SK-N-SH (cell line): ENCODE results near the gene TNFAIP8L1. TPM values are rescaled to one million over a fixed set of nuclear protein-coding genes. Genes with fewer than 3 reads are reported as not detected.

Experiments
- CTCF ChIA-PET: fragments of 300-600, 350-600 bp; formaldehyde crosslinking; extraction: SDS; loops from one replicate; lab custom pipeline; 2021; lab: Yijun Ruan, JAX
- POLR2A ChIA-PET: fragments of 350-600 bp; sonication (Branson Sonifier 250); formaldehyde crosslinking; extraction: SDS; loops from one replicate; lab custom pipeline; 2020; ENCODE audit warnings: antibody characterized with exemption, inconsistent platforms; lab: Yijun Ruan, JAX
- DNase-seq: peaks from one replicate; pipeline ENCODE4 v3.0.0; 2012
- H2AFZ ChIP-seq: fragments of 200-600 bp; sonication (generic); 2 replicates; pipeline ENCODE4 v1.8.1; 2016; ENCODE audit warnings: antibody characterized with exemption, mild to moderate bottlenecking, low read depth
- H3F3A ChIP-seq: fragments of 200-600 bp; sonication (generic); replicated peaks from 2 replicates; pipeline ENCODE3; 2016; ENCODE audit warnings: antibody characterized with exemption, mild to moderate bottlenecking; ENCODE audit not compliant: insufficient read depth
- H3K27ac ChIP-seq, 2 experiments: fragments of 200-500 bp in 1 of 2; fragments of 200-600 bp in 1 of 2; sonication (Bioruptor generic) in 1 of 2; sonication (generic), shearing (Covaris generic) in 1 of 2; 2 replicates each; pipeline versions ENCODE4 v1.5.1 to v1.6.1; 2014 to 2016; ENCODE audit warnings: low read depth in 2 of 2, inconsistent platforms in 1 of 2, low read length in 1 of 2, mild to moderate bottlenecking in 1 of 2, mixed read lengths in 1 of 2
- H3K27me3 ChIP-seq: fragments of 200-600 bp; sonication (generic), shearing (Covaris generic); 2 replicates; pipeline ENCODE4 v1.6.1; 2016; ENCODE audit warnings: mixed run types; ENCODE audit not compliant: insufficient read depth
- H3K36me3 ChIP-seq, 2 experiments: fragments of 200-500 bp in 1 of 2; fragments of 200-600 bp in 1 of 2; sonication (Bioruptor generic) in 1 of 2; sonication (generic) in 1 of 2; replicated peaks in 1 of 2; 2 replicates each; pipeline versions ENCODE3 to v1.5.1; 2014 to 2016; ENCODE audit warnings: low read length in 1 of 2, mild to moderate bottlenecking in 1 of 2; ENCODE audit not compliant: insufficient read depth in 2 of 2, control insufficient read depth in 1 of 2
- H3K4me1 ChIP-seq, 2 experiments: fragments of 200-500 bp in 1 of 2; fragments of 200-600 bp in 1 of 2; sonication (Bioruptor generic) in 1 of 2; sonication (generic), shearing (Covaris generic) in 1 of 2; 2 replicates each; pipeline versions ENCODE4 v1.5.1 to v1.6.1; 2014 to 2016; ENCODE audit warnings: low read depth in 1 of 2, low read length in 1 of 2, mixed run types in 1 of 2; ENCODE audit not compliant: insufficient read depth in 2 of 2, control insufficient read depth in 1 of 2
- H3K4me2 ChIP-seq: fragments of 200-600 bp; sonication (generic), shearing (Covaris generic); 2 replicates; pipeline ENCODE4 v1.6.1; 2017; ENCODE audit warnings: mixed run types
- H3K4me3 ChIP-seq, 2 experiments: fragments of 200-500 bp in 1 of 2; fragments of 200-600 bp in 1 of 2; sonication (Bioruptor generic) in 1 of 2; sonication (generic), shearing (Covaris generic) in 1 of 2; 2 replicates each; pipeline versions ENCODE4 v1.5.1 to v1.8.1; 2014 to 2016; ENCODE audit warnings: low read depth in 2 of 2, inconsistent platforms in 1 of 2, low read length in 1 of 2, mild to moderate bottlenecking in 1 of 2, mixed read lengths in 1 of 2, moderate library complexity in 1 of 2
- H3K79me2 ChIP-seq: fragments of 200-600 bp; sonication (generic); 2 replicates; pipeline ENCODE4 v1.8.1; 2017; ENCODE audit warnings: mild to moderate bottlenecking; ENCODE audit not compliant: insufficient read depth
- H3K9ac ChIP-seq: fragments of 200-600 bp; sonication (generic); 2 replicates; pipeline ENCODE4 v1.6.1; 2017; ENCODE audit warnings: mixed run types
- H3K9me2 ChIP-seq: fragments of 200-600 bp; sonication (generic); 2 replicates; pipeline ENCODE4 v1.6.1; 2017; ENCODE audit warnings: mixed run types
- H3K9me3 ChIP-seq: fragments of 200-600 bp; sonication (generic); 2 replicates; pipeline ENCODE4 v1.6.1; 2017; ENCODE audit warnings: mixed run types, mild to moderate bottlenecking, moderate library complexity
- H4K20me1 ChIP-seq: fragments of 200-600 bp; sonication (generic); 2 replicates; pipeline ENCODE4 v1.6.1; 2017; ENCODE audit warnings: mild to moderate bottlenecking, mixed run types; ENCODE audit not compliant: insufficient read depth
- ELF1 ChIP-seq: IDR thresholded peaks from 2 replicates; pipeline ENCODE4 v1.4.0; 2012
- EZH2phosphoT487 ChIP-seq: fragments of 200-600 bp; sonication (generic); IDR thresholded peaks from 2 replicates; pipeline ENCODE4 v1.6.1; 2017; ENCODE audit warnings: low read depth, mixed run types, mild to moderate bottlenecking, antibody characterized with exemption, moderate library complexity, borderline replicate concordance
- FOSL2 ChIP-seq: IDR thresholded peaks from 2 replicates; pipeline ENCODE4 v1.4.0; 2012; ENCODE audit warnings: low read depth, mild to moderate bottlenecking, moderate library complexity, borderline replicate concordance
- FOXM1 ChIP-seq: IDR thresholded peaks from 2 replicates; pipeline ENCODE4 v1.4.0; 2012; ENCODE audit warnings: low read depth, mild to moderate bottlenecking
- GATA2 ChIP-seq: sonication (generic); formaldehyde crosslinking; IDR thresholded peaks from 2 replicates; pipeline ENCODE4 v1.5.0; 2020; ENCODE audit warnings: mild to moderate bottlenecking, missing genetic modification reagents
- JUND ChIP-seq: IDR thresholded peaks from 2 replicates; pipeline ENCODE4 v1.4.0; 2012
- MXI1 ChIP-seq: IDR thresholded peaks from 2 replicates; pipeline ENCODE4 v1.6.1; 2012; ENCODE audit warnings: mild to moderate bottlenecking, low read depth, low read length, improper control_type of control experiment
- NFIC ChIP-seq: IDR thresholded peaks from 2 replicates; pipeline ENCODE4 v1.4.0; 2012; ENCODE audit warnings: borderline replicate concordance
- NRF1 ChIP-seq: IDR thresholded peaks from 2 replicates; pipeline ENCODE4 v1.6.1; 2012; ENCODE audit warnings: low read depth, mild to moderate bottlenecking, low read length
- POLR2AphosphoS5 ChIP-seq: IDR thresholded peaks from 2 replicates; pipeline ENCODE4 v1.6.1; 2012; ENCODE audit warnings: low read depth, low read length
- RCOR1 ChIP-seq: fragments of 150-350 bp; IDR thresholded peaks from 2 replicates; pipeline ENCODE4 v1.6.1; 2017; ENCODE audit warnings: antibody characterized with exemption, low read length
- SIN3A ChIP-seq: IDR thresholded peaks from 2 replicates; pipeline ENCODE4 v1.6.1; 2012; ENCODE audit warnings: low read depth, mild to moderate bottlenecking, low read length, moderate library complexity, borderline replicate concordance
- TAF1 ChIP-seq: IDR thresholded peaks from 2 replicates; pipeline ENCODE4 v1.6.1; 2012; ENCODE audit warnings: low read depth, mild to moderate bottlenecking, low read length, moderate library complexity, borderline replicate concordance
- YY1 ChIP-seq: IDR thresholded peaks from 2 replicates; pipeline ENCODE4 v1.4.0; 2012; ENCODE audit warnings: low read depth, mild to moderate bottlenecking
- WGBS: methylation state at CpG from one replicate; pipeline ENCODE4 v1.1.6; 2017; ENCODE audit warnings: low lambda C conversion rate; 5-methylcytosine and 5-hydroxymethylcytosine counted together
- polyA plus RNA-seq, 3 experiments: library from polyadenylated mRNA; depleted of rRNA; stranded (reverse); fragments of >200 nt; gene quantifications; 2 replicates each; pipeline ENCODE4 v1.2.3, GENCODE V29; 2012
- TF ChIP-seq, protein P1 (sequence below): fragments of 150-350 bp; IDR thresholded peaks from 2 replicates; pipeline ENCODE4 v1.6.1; 2017; ENCODE audit warnings: antibody characterized with exemption, low read length, low read depth, borderline replicate concordance
- TF ChIP-seq, protein P2 (sequence below): IDR thresholded peaks from 2 replicates; pipeline ENCODE4 v1.4.0; 2012; ENCODE audit warnings: low read depth, borderline replicate concordance
- TF ChIP-seq, protein P3 (sequence below): IDR thresholded peaks from 2 replicates; pipeline ENCODE4 v1.4.0; 2012; ENCODE audit warnings: low read depth, borderline replicate concordance
- TF ChIP-seq, protein P4 (sequence below): fragments of 200-600 bp; sonication (generic); IDR thresholded peaks from 2 replicates; pipeline ENCODE4 v1.6.1; 2017; ENCODE audit warnings: antibody characterized with exemption, mild to moderate bottlenecking, moderate library complexity
- TF ChIP-seq, protein P5 (sequence below): IDR thresholded peaks from 2 replicates; pipeline ENCODE4; 2012
- TF ChIP-seq, protein P6 (sequence below): fragments of 150-350 bp; IDR thresholded peaks from 2 replicates; pipeline ENCODE4 v1.6.1; 2016; ENCODE audit warnings: mild to moderate bottlenecking, low read depth, low read length

Gene TNFAIP8L1
- polyA plus RNA-seq, 1 of the 3 experiments (the other 2 are of a cell fraction) = 6.4 TPM

DNA sequence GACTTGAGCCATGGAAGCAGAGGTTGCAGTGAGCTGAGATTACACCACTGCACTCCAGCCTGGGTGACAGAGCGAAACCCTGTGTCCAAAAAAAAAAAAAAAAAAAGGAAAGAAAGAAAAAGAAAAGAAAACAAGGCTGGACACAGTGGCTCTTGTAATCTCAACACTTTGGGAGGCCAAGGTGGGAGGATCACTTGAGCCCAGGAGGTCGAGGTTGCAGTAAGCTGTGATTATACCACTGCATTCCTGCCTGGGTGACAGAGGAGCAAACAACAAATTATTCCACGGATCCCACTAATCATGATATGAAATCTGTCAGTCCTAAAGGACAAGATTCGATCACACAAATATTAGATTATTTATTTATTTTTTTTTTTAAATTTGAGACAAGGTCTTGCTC lies 33.9 kb downstream of the TNFAIP8L1 start:
- WGBS = 62% methylated on average over 4 of the region's 4 CpGs
- no peaks in the 10 kb centered on the region for H4K20me1 ChIP-seq

DNA sequence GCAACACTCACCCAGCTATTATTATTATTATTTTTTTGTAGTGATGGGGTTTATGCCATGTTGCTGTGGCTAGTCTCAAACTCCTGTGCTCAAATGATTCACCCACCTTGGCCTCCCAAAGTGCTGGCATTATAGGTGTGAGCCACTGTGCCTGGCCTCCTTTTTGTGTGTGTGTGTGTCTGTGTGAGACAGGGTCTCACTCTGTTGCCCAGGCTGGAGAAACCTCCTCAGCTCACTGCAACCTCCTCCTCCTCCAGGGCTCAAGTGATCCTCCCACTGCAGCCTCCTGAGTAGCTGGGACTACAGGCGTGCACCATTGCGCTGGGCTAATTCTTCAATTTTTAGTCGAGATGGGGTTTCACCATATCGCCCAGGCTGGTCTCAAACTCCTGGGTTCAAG lies 34.4 kb downstream of the TNFAIP8L1 start:
- no peaks in the 10 kb centered on the region for H4K20me1 ChIP-seq
- no peak overlapping the region for H2AFZ ChIP-seq
- DNase-seq = no peak
- no peaks in the 10 kb centered on the region for H3K9me2 ChIP-seq
- TF ChIP-seq, protein P1, sequence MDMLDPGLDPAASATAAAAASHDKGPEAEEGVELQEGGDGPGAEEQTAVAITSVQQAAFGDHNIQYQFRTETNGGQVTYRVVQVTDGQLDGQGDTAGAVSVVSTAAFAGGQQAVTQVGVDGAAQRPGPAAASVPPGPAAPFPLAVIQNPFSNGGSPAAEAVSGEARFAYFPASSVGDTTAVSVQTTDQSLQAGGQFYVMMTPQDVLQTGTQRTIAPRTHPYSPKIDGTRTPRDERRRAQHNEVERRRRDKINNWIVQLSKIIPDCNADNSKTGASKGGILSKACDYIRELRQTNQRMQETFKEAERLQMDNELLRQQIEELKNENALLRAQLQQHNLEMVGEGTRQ = no peak
- TF ChIP-seq, protein P2, sequence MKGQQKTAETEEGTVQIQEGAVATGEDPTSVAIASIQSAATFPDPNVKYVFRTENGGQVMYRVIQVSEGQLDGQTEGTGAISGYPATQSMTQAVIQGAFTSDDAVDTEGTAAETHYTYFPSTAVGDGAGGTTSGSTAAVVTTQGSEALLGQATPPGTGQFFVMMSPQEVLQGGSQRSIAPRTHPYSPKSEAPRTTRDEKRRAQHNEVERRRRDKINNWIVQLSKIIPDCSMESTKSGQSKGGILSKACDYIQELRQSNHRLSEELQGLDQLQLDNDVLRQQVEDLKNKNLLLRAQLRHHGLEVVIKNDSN = no peak
- TF ChIP-seq EZH2phosphoT487 (no peak), MXI1 (no peak), POLR2AphosphoS5 (no peak), ELF1 (no peak), NRF1 (no peak), RCOR1 (no peak), GATA2 (CRISPR knock-in tag) (no peak), TAF1 (no peak), FOSL2 (no peak)
- TF ChIP-seq, protein P3, sequence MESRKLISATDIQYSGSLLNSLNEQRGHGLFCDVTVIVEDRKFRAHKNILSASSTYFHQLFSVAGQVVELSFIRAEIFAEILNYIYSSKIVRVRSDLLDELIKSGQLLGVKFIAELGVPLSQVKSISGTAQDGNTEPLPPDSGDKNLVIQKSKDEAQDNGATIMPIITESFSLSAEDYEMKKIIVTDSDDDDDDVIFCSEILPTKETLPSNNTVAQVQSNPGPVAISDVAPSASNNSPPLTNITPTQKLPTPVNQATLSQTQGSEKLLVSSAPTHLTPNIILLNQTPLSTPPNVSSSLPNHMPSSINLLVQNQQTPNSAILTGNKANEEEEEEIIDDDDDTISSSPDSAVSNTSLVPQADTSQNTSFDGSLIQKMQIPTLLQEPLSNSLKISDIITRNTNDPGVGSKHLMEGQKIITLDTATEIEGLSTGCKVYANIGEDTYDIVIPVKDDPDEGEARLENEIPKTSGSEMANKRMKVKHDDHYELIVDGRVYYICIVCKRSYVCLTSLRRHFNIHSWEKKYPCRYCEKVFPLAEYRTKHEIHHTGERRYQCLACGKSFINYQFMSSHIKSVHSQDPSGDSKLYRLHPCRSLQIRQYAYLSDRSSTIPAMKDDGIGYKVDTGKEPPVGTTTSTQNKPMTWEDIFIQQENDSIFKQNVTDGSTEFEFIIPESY = no peak
- TF ChIP-seq, protein P4, sequence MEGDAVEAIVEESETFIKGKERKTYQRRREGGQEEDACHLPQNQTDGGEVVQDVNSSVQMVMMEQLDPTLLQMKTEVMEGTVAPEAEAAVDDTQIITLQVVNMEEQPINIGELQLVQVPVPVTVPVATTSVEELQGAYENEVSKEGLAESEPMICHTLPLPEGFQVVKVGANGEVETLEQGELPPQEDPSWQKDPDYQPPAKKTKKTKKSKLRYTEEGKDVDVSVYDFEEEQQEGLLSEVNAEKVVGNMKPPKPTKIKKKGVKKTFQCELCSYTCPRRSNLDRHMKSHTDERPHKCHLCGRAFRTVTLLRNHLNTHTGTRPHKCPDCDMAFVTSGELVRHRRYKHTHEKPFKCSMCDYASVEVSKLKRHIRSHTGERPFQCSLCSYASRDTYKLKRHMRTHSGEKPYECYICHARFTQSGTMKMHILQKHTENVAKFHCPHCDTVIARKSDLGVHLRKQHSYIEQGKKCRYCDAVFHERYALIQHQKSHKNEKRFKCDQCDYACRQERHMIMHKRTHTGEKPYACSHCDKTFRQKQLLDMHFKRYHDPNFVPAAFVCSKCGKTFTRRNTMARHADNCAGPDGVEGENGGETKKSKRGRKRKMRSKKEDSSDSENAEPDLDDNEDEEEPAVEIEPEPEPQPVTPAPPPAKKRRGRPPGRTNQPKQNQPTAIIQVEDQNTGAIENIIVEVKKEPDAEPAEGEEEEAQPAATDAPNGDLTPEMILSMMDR = no peak
- TF ChIP-seq, protein P5, sequence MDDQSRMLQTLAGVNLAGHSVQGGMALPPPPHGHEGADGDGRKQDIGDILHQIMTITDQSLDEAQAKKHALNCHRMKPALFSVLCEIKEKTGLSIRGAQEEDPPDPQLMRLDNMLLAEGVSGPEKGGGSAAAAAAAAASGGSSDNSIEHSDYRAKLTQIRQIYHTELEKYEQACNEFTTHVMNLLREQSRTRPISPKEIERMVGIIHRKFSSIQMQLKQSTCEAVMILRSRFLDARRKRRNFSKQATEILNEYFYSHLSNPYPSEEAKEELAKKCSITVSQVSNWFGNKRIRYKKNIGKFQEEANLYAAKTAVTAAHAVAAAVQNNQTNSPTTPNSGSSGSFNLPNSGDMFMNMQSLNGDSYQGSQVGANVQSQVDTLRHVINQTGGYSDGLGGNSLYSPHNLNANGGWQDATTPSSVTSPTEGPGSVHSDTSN = no peak
- H3K9me3 ChIP-seq = no peaks in the 10 kb centered on the region
- ChIA-PET POLR2A (no interaction called here), CTCF (interaction anchor here (1.6 kb wide), 1 partner anchor 41 kb away, joined by 3 read pairs; no protein-coding TSS in a partner anchor)
- H3K27me3 ChIP-seq = no peaks in the 10 kb centered on the region
- 93% methylated on average over 4 of the region's 4 CpGs for WGBS
- peaks cover 8 to 11% of the 10 kb centered on the region in 2 experiments for H3K36me3 ChIP-seq
- H3K4me2 ChIP-seq = no peak overlapping the region
- H3K4me1 ChIP-seq = peaks cover 0 to 7% of the 10 kb centered on the region in 2 experiments; a peak in 2 of 4 replicates
- no peak overlapping the region for H3K4me3 ChIP-seq
- no peak overlapping the region for H3K27ac ChIP-seq
- peaks cover 26% of the 10 kb centered on the region for H3F3A ChIP-seq
- H3K79me2 ChIP-seq = peaks cover 14% of the 10 kb centered on the region
- no peak overlapping the region for H3K9ac ChIP-seq

More for the DNA sequence above, 33.9 kb downstream of the TNFAIP8L1 start:
- Histone ChIP-seq H3K36me3 (peaks cover 11 to 12% of the 10 kb centered on the region in 2 experiments), H2AFZ (no peak overlapping the region), H3K4me1 (peaks cover 0 to 7% of the 10 kb centered on the region in 2 experiments; a peak in 2 of 4 replicates), H3K4me3 (no peak overlapping the region), H3F3A (peaks cover 26% of the 10 kb centered on the region), H3K27ac (no peak overlapping the region), H3K79me2 (peaks cover 19% of the 10 kb centered on the region), H3K27me3 (no peaks in the 10 kb centered on the region), H3K9me3 (no peaks in the 10 kb centered on the region), H3K4me2 (no peak overlapping the region), H3K9ac (no peak overlapping the region), H3K9me2 (no peaks in the 10 kb centered on the region)
- DNase-seq = no peak
- TF ChIP-seq JUND (no peak), YY1 (no peak), FOXM1 (no peak), ELF1 (no peak), NRF1 (no peak), NFIC (no peak), SIN3A (no peak), TAF1 (no peak)
- TF ChIP-seq, protein P6, sequence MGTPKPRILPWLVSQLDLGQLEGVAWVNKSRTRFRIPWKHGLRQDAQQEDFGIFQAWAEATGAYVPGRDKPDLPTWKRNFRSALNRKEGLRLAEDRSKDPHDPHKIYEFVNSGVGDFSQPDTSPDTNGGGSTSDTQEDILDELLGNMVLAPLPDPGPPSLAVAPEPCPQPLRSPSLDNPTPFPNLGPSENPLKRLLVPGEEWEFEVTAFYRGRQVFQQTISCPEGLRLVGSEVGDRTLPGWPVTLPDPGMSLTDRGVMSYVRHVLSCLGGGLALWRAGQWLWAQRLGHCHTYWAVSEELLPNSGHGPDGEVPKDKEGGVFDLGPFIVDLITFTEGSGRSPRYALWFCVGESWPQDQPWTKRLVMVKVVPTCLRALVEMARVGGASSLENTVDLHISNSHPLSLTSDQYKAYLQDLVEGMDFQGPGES = no peak
- ChIA-PET POLR2A (no interaction called here), CTCF (interaction anchor here (1.0 to 1.6 kb wide), 2 partner anchors 35 to 40 kb away, joined by 3 read pairs; no protein-coding TSS in a partner anchor)
